HepG2 (cell line): ENCODE results near the gene PRKCE. TPM values are rescaled to one million over a fixed set of nuclear protein-coding genes. Genes with fewer than 3 reads are reported as not detected.
A peak's percentile ranks its signal among the peaks of the same experiment; 100 is the strongest.

Experiments
- AHR ChIP-seq: IDR thresholded peaks from 2 replicates; pipeline ENCODE4 v1.6.1; 2018; ENCODE audit warnings: missing genetic modification reagents, missing compliant biosample characterization
- KAT7 ChIP-seq: IDR thresholded peaks from 2 replicates; pipeline ENCODE4 v1.6.1; 2018; ENCODE audit warnings: borderline replicate concordance, missing compliant biosample characterization
- KAT8 ChIP-seq: IDR thresholded peaks from 2 replicates; pipeline ENCODE4 v1.6.1; 2016; ENCODE audit warnings: missing genetic modification reagents, missing compliant biosample characterization
- KDM5B ChIP-seq: sonication (generic); formaldehyde crosslinking; IDR thresholded peaks from 2 replicates; pipeline ENCODE4 v1.4.0; 2020; ENCODE audit warnings: missing genetic modification reagents, mild to moderate bottlenecking, borderline replicate concordance
- KDM6A ChIP-seq: IDR thresholded peaks from 2 replicates; pipeline ENCODE4 v1.6.1; 2016; ENCODE audit warnings: low read depth
- MED1 ChIP-seq: sonication (generic); formaldehyde crosslinking; IDR thresholded peaks from 2 replicates; pipeline ENCODE4 v1.4.0; 2020; ENCODE audit warnings: missing genetic modification reagents
- NCOA1 ChIP-seq: sonication (generic); formaldehyde crosslinking; IDR thresholded peaks from 2 replicates; pipeline ENCODE4 v1.9.0; 2021; ENCODE audit warnings: missing genetic modification reagents
- PCBP1 ChIP-seq: fragments of 200-400 bp; formaldehyde crosslinking; IDR thresholded peaks from 2 replicates; pipeline ENCODE4 v1.6.1; 2017; ENCODE audit warnings: mild to moderate bottlenecking, low read depth, low read length, borderline replicate concordance
- ZNF20 ChIP-seq: sonication (generic); formaldehyde crosslinking; IDR thresholded peaks from 2 replicates; pipeline ENCODE4 v1.4.0; 2020; ENCODE audit warnings: mild to moderate bottlenecking, moderate library complexity, missing genetic modification reagents
- ZNF24 ChIP-seq: fragments of 450-650 bp; IDR thresholded peaks from 2 replicates; pipeline ENCODE4 v1.6.1; 2017; ENCODE audit warnings: antibody characterized with exemption, mild to moderate bottlenecking
- ZNF550 ChIP-seq: sonication (generic); formaldehyde crosslinking; IDR thresholded peaks from 2 replicates; pipeline ENCODE4 v1.4.0; 2020; ENCODE audit warnings: mild to moderate bottlenecking, missing genetic modification reagents, borderline replicate concordance
- ZNF564 ChIP-seq: sonication (generic); formaldehyde crosslinking; IDR thresholded peaks from 2 replicates; pipeline ENCODE4 v1.8.1; 2023; ENCODE audit warnings: mild to moderate bottlenecking, missing genetic modification reagents
- ZNF567 ChIP-seq: sonication (generic); formaldehyde crosslinking; IDR thresholded peaks from 2 replicates; pipeline ENCODE4 v1.8.1; 2023; ENCODE audit warnings: mild to moderate bottlenecking, missing genetic modification reagents, borderline replicate concordance
- polyA plus RNA-seq, 8 experiments: library from polyadenylated mRNA; depleted of rRNA in 3 of 8; stranded (reverse) in 7 of 8; unstranded in 1 of 8; fragments of >200 nt; fragmentation: Illumina TruSeq in 4 of 8; extraction: Trizol in 4 of 8; gene quantifications; 2 replicates each; pipeline versions ENCODE4 v1.2.1 to v1.2.3, GENCODE V29; 2011 to 2016; ENCODE audit warnings: low read depth in 4 of 8, missing spikeins in 1 of 8, mixed read lengths in 1 of 8; ENCODE audit not compliant: insufficient read depth in 1 of 8
- total RNA-seq, 5 experiments: library from RNA; depleted of rRNA; stranded (reverse); fragments of >200 nt; fragmentation: Illumina TruSeq; extraction: Trizol; gene quantifications; 2 replicates each; pipeline ENCODE4 v1.2.3, GENCODE V29; 2016; ENCODE audit warnings: low read depth in 1 of 5
- TF ChIP-seq, protein P1 (sequence below): sonication (generic); formaldehyde crosslinking; IDR thresholded peaks from 2 replicates; pipeline ENCODE4 v1.8.0; 2022; ENCODE audit warnings: mild to moderate bottlenecking, missing genetic modification reagents, moderate library complexity
- TF ChIP-seq, protein P2 (sequence below): sonication (generic); formaldehyde crosslinking; IDR thresholded peaks from 2 replicates; pipeline ENCODE4 v1.4.0; 2020; ENCODE audit warnings: missing genetic modification reagents
- TF ChIP-seq, protein P3 (sequence below): sonication (generic); formaldehyde crosslinking; IDR thresholded peaks from 2 replicates; pipeline ENCODE4 v1.9.0; 2022; ENCODE audit warnings: low read depth, missing genetic modification reagents
- TF ChIP-seq, protein P4 (sequence below): sonication (generic); formaldehyde crosslinking; IDR thresholded peaks from 2 replicates; pipeline ENCODE4 v1.4.0; 2020; ENCODE audit warnings: low read depth, mild to moderate bottlenecking, missing genetic modification reagents
- TF ChIP-seq, protein P5 (sequence below): sonication (generic); formaldehyde crosslinking; IDR thresholded peaks from 2 replicates; pipeline ENCODE4 v1.4.0; 2020; ENCODE audit warnings: mild to moderate bottlenecking, missing genetic modification reagents, borderline replicate concordance

Gene PRKCE
- total and polyA plus RNA-seq, 2 of the 13 experiments (the other 11 are each of a cell fraction or from before 2014, with no cell fraction given) = 1.0 to 3.9 TPM

DNA sequence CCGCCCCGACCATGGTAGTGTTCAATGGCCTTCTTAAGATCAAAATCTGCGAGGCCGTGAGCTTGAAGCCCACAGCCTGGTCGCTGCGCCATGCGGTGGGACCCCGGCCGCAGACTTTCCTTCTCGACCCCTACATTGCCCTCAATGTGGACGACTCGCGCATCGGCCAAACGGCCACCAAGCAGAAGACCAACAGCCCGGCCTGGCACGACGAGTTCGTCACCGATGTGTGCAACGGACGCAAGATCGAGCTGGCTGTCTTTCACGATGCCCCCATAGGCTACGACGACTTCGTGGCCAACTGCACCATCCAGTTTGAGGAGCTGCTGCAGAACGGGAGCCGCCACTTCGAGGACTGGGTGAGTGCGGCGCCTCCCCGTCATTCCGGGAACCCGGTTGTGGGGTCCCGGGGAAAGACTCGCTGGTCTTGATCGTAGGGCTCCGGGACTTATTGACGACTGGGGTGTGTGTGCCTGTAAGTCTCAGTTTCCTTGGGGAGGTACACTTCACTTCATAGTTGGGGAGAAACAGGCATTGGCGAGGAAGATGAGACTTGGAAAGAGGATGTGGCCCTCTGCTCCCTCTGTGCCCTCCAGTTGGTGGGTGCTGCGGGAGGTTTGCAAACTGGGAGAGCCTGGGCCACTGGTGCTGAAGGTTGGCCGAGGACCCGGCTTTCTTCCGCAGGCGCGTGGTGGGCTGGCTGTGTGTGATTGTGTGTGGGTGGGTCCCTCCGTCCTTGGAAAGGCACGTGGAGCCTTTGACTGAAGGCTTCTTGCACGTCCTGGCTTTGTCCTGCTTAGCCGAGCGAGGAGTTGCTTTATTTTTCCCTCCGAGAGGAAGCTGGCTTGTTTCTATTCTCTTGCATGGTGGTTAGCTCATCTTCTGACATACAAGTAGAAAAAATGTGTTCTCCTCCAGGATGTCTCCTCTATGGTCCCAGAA is 886 bp downstream of the PRKCE start (continued):
- TF ChIP-seq, protein P1, sequence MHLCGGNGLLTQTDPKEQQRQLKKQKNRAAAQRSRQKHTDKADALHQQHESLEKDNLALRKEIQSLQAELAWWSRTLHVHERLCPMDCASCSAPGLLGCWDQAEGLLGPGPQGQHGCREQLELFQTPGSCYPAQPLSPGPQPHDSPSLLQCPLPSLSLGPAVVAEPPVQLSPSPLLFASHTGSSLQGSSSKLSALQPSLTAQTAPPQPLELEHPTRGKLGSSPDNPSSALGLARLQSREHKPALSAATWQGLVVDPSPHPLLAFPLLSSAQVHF (CRISPR knock-in tag) = no peak
- TF ChIP-seq ZNF20 (no peak), ZNF24 (no peak), ZNF567 (CRISPR knock-in tag) (no peak), ZNF564 (no peak), MED1 (CRISPR knock-in tag) (no peak), PCBP1 (no peak), ZNF550 (no peak), KAT7 (CRISPR knock-in tag) (no peak), KDM6A (CRISPR knock-in tag) (no peak), AHR (CRISPR knock-in tag) (no peak), NCOA1 (CRISPR knock-in tag) (no peak), KDM5B (no peak), KAT8 (no peak)
- TF ChIP-seq, protein P2, sequence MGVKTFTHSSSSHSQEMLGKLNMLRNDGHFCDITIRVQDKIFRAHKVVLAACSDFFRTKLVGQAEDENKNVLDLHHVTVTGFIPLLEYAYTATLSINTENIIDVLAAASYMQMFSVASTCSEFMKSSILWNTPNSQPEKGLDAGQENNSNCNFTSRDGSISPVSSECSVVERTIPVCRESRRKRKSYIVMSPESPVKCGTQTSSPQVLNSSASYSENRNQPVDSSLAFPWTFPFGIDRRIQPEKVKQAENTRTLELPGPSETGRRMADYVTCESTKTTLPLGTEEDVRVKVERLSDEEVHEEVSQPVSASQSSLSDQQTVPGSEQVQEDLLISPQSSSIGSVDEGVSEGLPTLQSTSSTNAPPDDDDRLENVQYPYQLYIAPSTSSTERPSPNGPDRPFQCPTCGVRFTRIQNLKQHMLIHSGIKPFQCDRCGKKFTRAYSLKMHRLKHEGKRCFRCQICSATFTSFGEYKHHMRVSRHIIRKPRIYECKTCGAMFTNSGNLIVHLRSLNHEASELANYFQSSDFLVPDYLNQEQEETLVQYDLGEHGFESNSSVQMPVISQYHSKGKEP (CRISPR knock-in tag) = no peak
- TF ChIP-seq, protein P3, sequence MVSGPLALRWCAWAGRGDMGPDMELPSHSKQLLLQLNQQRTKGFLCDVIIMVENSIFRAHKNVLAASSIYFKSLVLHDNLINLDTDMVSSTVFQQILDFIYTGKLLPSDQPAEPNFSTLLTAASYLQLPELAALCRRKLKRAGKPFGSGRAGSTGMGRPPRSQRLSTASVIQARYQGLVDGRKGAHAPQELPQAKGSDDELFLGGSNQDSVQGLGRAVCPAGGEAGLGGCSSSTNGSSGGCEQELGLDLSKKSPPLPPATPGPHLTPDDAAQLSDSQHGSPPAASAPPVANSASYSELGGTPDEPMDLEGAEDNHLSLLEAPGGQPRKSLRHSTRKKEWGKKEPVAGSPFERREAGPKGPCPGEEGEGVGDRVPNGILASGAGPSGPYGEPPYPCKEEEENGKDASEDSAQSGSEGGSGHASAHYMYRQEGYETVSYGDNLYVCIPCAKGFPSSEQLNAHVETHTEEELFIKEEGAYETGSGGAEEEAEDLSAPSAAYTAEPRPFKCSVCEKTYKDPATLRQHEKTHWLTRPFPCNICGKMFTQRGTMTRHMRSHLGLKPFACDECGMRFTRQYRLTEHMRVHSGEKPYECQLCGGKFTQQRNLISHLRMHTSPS (CRISPR knock-in tag) = no peak
- TF ChIP-seq, protein P4, sequence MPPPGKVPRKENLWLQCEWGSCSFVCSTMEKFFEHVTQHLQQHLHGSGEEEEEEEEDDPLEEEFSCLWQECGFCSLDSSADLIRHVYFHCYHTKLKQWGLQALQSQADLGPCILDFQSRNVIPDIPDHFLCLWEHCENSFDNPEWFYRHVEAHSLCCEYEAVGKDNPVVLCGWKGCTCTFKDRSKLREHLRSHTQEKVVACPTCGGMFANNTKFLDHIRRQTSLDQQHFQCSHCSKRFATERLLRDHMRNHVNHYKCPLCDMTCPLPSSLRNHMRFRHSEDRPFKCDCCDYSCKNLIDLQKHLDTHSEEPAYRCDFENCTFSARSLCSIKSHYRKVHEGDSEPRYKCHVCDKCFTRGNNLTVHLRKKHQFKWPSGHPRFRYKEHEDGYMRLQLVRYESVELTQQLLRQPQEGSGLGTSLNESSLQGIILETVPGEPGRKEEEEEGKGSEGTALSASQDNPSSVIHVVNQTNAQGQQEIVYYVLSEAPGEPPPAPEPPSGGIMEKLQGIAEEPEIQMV (CRISPR knock-in tag) = 0 out of 2 replicates have a peak, but pooled peaks have one; percentile 26
- TF ChIP-seq, protein P5, sequence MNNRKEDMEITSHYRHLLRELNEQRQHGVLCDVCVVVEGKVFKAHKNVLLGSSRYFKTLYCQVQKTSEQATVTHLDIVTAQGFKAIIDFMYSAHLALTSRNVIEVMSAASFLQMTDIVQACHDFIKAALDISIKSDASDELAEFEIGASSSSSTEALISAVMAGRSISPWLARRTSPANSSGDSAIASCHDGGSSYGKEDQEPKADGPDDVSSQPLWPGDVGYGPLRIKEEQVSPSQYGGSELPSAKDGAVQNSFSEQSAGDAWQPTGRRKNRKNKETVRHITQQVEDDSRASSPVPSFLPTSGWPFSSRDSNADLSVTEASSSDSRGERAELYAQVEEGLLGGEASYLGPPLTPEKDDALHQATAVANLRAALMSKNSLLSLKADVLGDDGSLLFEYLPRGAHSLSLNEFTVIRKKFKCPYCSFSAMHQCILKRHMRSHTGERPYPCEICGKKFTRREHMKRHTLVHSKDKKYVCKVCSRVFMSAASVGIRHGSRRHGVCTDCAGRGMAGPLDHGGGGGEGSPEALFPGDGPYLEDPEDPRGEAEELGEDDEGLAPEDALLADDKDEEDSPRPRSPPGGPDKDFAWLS (CRISPR knock-in tag) = 0 out of 2 replicates have a peak, but pooled peaks have one; percentile 57
